Activated T-cell treated with anti-CD3 and anti-CD28 coated beads, Interleukin-2, amount 50 U/mL, for 72 hours (primary cell): ENCODE results near the gene TOE1. TPM values are rescaled to one million over a fixed set of nuclear protein-coding genes. Genes with fewer than 3 reads are reported as not detected.

Source experiments
- ATAC-seq, 2 donors: fragments of 150-1000 bp; cut with Tn5 transposase; replicated peaks in 1 of 2; 2 replicates each; pipeline ENCODE4 v1.10.0; 2021; ENCODE audit warnings: moderate library complexity in 2 of 2, mild to moderate bottlenecking in 1 of 2
- DNase-seq, 2 donors: peaks; one replicate each; pipeline ENCODE4 v3.0.0; 2021 to 2022; ENCODE audit warnings: mixed read lengths in 1 of 2
- H3K27ac Mint-ChIP-seq: one replicate; pipeline ENCODE4 v1.8.0; 2022; ENCODE audit warnings: mild to moderate bottlenecking, moderate library complexity, mixed read lengths
- H3K27me3 Mint-ChIP-seq: one replicate; pipeline ENCODE4 v1.8.0; 2022; ENCODE audit warnings: low read depth, mixed read lengths
- H3K36me3 Mint-ChIP-seq, 2 donors: one replicate each; pipeline ENCODE4 v1.8.0; 2022; ENCODE audit warnings: mixed read lengths in 2 of 2, mild to moderate bottlenecking in 1 of 2; ENCODE audit not compliant: insufficient read depth in 2 of 2
- H3K4me1 Mint-ChIP-seq: one replicate; pipeline ENCODE4 v1.8.0; 2022; ENCODE audit warnings: low read depth, mixed read lengths
- H3K4me3 Mint-ChIP-seq, 2 donors: one replicate each; pipeline ENCODE4 v1.8.0; 2022; ENCODE audit warnings: mild to moderate bottlenecking in 2 of 2, mixed read lengths in 2 of 2, moderate library complexity in 2 of 2
- H3K9me3 Mint-ChIP-seq, 2 donors: one replicate each; pipeline ENCODE4 v1.8.0; 2022; ENCODE audit warnings: mixed read lengths in 2 of 2
- total RNA-seq, 2 donors: library from RNA; stranded (reverse); gene quantifications; one replicate each; pipeline ENCODE4 v1.2.3, GENCODE V29; 2022

The TOE1 gene
- total RNA-seq, 2 donors from 2014 or later, result 23.9 to 34.4 TPM

- ATAC-seq (no peak), DNase-seq (no peak)
- Mint-ChIP-seq H3K4me3 (no peak overlapping the region), H3K27ac (no peak overlapping the region), H3K36me3 (peaks cover 0 to 8% of the 10 kb centered on the region in 2 donors), H3K27me3 (no peaks in the 10 kb centered on the region), H3K9me3 (no peaks in the 10 kb centered on the region), H3K4me1 (peaks cover 27% of the 10 kb centered on the region)
These were observed 8.3 kb upstream of the TOE1 start for GRCh38 chr1:45331436-45332345.

GRCh38 chr1:45332346-45332720, 7.6 kb upstream of the TOE1 start:
- ATAC-seq, result no peak
- Mint-ChIP-seq H3K4me1 (peaks cover 27% of the 10 kb centered on the region), H3K9me3 (no peaks in the 10 kb centered on the region), H3K4me3 (no peak overlapping the region), H3K27ac (no peak overlapping the region), H3K27me3 (no peaks in the 10 kb centered on the region), H3K36me3 (peaks cover 0 to 8% of the 10 kb centered on the region in 2 donors)
- DNase-seq, result no peak

GRCh38 chr1:45334308-45335245, 5.4 kb upstream of the TOE1 start:
- Mint-ChIP-seq H3K4me3 (no peak overlapping the region), H3K27me3 (no peaks in the 10 kb centered on the region), H3K4me1 (peaks cover 28% of the 10 kb centered on the region), H3K27ac (no peak overlapping the region), H3K36me3 (peaks cover 12 to 15% of the 10 kb centered on the region in 2 donors), H3K9me3 (peaks cover 0 to 2% of the 10 kb centered on the region in 2 donors)
- no peak for ATAC-seq
- DNase-seq, result no peak

GRCh38 chr1:45335855-45336324, 4.1 kb upstream of the TOE1 start:
- Mint-ChIP-seq H3K27ac (peak overlapping the region; percentile 13), H3K4me1 (peaks cover 35% of the 10 kb centered on the region)

GRCh38 chr1:45337630-45338325, 2.2 kb upstream of the TOE1 start:
- no peak for ATAC-seq

More at GRCh38 chr1:45335855-45336324, 4.1 kb upstream of the TOE1 start:
- no peaks in the 10 kb centered on the region for H3K27me3 Mint-ChIP-seq
- peaks cover 0 to 2% of the 10 kb centered on the region in 2 donors for H3K9me3 Mint-ChIP-seq
- ATAC-seq, result no peak
- H3K36me3 Mint-ChIP-seq, result peaks cover 15 to 20% of the 10 kb centered on the region in 2 donors
- no peak overlapping the region for H3K4me3 Mint-ChIP-seq
- no peak for DNase-seq

GRCh38 chr1:45340816-45341466, 971 bp downstream of the TOE1 start:
- DNase-seq (peak in 1 of 2 donors; percentile 37), ATAC-seq (no peak)
- Mint-ChIP-seq H3K36me3 (peaks cover 21 to 25% of the 10 kb centered on the region in 2 donors), H3K27ac (peak overlapping the region; percentile 92), H3K9me3 (peaks cover 0 to 2% of the 10 kb centered on the region in 2 donors), H3K4me3 (peak overlapping the region; percentile 91 to 100), H3K27me3 (no peaks in the 10 kb centered on the region), H3K4me1 (peaks cover 46% of the 10 kb centered on the region)

More at GRCh38 chr1:45337630-45338325, 2.2 kb upstream of the TOE1 start:
- Mint-ChIP-seq H3K4me3 (peak overlapping the region in 1 of 2 donors; percentile 91), H3K9me3 (peaks cover 0 to 2% of the 10 kb centered on the region in 2 donors), H3K4me1 (peaks cover 51% of the 10 kb centered on the region), H3K36me3 (peaks cover 21 to 22% of the 10 kb centered on the region in 2 donors), H3K27ac (peak overlapping the region; percentile 70), H3K27me3 (no peaks in the 10 kb centered on the region)
- no peak for DNase-seq

GRCh38 chr1:45344499-45344898, 4.5 kb downstream of the TOE1 start:
- peaks cover 10 to 18% of the 10 kb centered on the region in 2 donors for H3K36me3 Mint-ChIP-seq
- no peak overlapping the region for H3K4me3 Mint-ChIP-seq
- H3K9me3 Mint-ChIP-seq, result no peaks in the 10 kb centered on the region

GRCh38 chr1:45345014-45345413, 5.0 kb downstream of the TOE1 start:
- DNase-seq (no peak), ATAC-seq (no peak)
- H3K27ac Mint-ChIP-seq, result peak overlapping the region; percentile 38
- H3K36me3 Mint-ChIP-seq, result peaks cover 9 to 14% of the 10 kb centered on the region in 2 donors
- H3K9me3 Mint-ChIP-seq, result no peaks in the 10 kb centered on the region
- H3K4me3 Mint-ChIP-seq, result no peak overlapping the region
- H3K4me1 Mint-ChIP-seq, result peaks cover 34% of the 10 kb centered on the region
- H3K27me3 Mint-ChIP-seq, result no peaks in the 10 kb centered on the region

More at GRCh38 chr1:45344499-45344898, 4.5 kb downstream of the TOE1 start:
- DNase-seq (no peak), ATAC-seq (no peak)
- Mint-ChIP-seq H3K27ac (no peak overlapping the region), H3K27me3 (no peaks in the 10 kb centered on the region), H3K4me1 (peaks cover 32% of the 10 kb centered on the region)

- ATAC-seq (no peak), DNase-seq (no peak)
- Mint-ChIP-seq H3K36me3 (peaks cover 6 to 8% of the 10 kb centered on the region in 2 donors), H3K4me1 (peaks cover 28% of the 10 kb centered on the region), H3K4me3 (no peak overlapping the region), H3K9me3 (no peaks in the 10 kb centered on the region), H3K27me3 (no peaks in the 10 kb centered on the region), H3K27ac (no peak overlapping the region)
These were observed 6.5 kb downstream of the TOE1 start for GRCh38 chr1:45346473-45346872.

- H3K9me3 Mint-ChIP-seq, result no peaks in the 10 kb centered on the region
- no peak overlapping the region for H3K27ac Mint-ChIP-seq
- no peak for ATAC-seq
- H3K4me1 Mint-ChIP-seq, result peaks cover 15% of the 10 kb centered on the region
- peaks cover 0 to 5% of the 10 kb centered on the region in 2 donors for H3K36me3 Mint-ChIP-seq
- H3K4me3 Mint-ChIP-seq, result no peak overlapping the region
- DNase-seq, result no peak
- H3K27me3 Mint-ChIP-seq, result no peaks in the 10 kb centered on the region
These were observed 8.1 kb downstream of the TOE1 start for GRCh38 chr1:45348020-45348419.

GRCh38 chr1:45348609-45348965, 8.6 kb downstream of the TOE1 start:
- DNase-seq, result no peak
- H3K36me3 Mint-ChIP-seq, result peaks cover 0 to 4% of the 10 kb centered on the region in 2 donors
- H3K9me3 Mint-ChIP-seq, result no peaks in the 10 kb centered on the region
- H3K27ac Mint-ChIP-seq, result no peak overlapping the region
- no peaks in the 10 kb centered on the region for H3K27me3 Mint-ChIP-seq
- H3K4me1 Mint-ChIP-seq, result peaks cover 15% of the 10 kb centered on the region
- ATAC-seq, result no peak
- no peak overlapping the region for H3K4me3 Mint-ChIP-seq
